PC-3 (cell line): ENCODE results near the gene USH1G.

ENCODE experiments used
- CTCF ChIP-seq: fragments of 300-600 bp; sonication (generic); conservative IDR thresholded peaks from 2 replicates; pipeline ENCODE4 v1.5.1; 2017; ENCODE audit warnings: antibody characterized with exemption, low read depth, mild to moderate bottlenecking, low read length
- EZH2 ChIP-seq: fragments of 300-600 bp; sonication (generic); IDR thresholded peaks from one replicate; pipeline ENCODE4 v1.6.1; 2017; ENCODE audit warnings: antibody characterized with exemption, mild to moderate bottlenecking, low read length; ENCODE audit not compliant: unreplicated experiment
- EZH2phosphoT487 ChIP-seq: fragments of 300-600 bp; sonication (generic); IDR thresholded peaks from 2 replicates; pipeline ENCODE4 v1.6.1; 2018; ENCODE audit warnings: mild to moderate bottlenecking, antibody characterized with exemption, low read length, borderline replicate concordance

- no peak for TF ChIP-seq EZH2phosphoT487
- TF ChIP-seq CTCF = no peak
- TF ChIP-seq EZH2 = no peak
These were observed 6.8 kb downstream of the USH1G start for GRCh38 chr17:74916136-74916850.
